Measurements from ENCODE around the gene FAHD2B.
"Not testable (repeated sequence)": the region's sequence is repeated elsewhere in the genome, so short reads cannot be mapped to it uniquely, and the experiment has no call there.

The FAHD2B gene
- total RNA-seq: 0.08 to 1.8 (median 0.97) reads per million in 17 experiments

GRCh38 chr2:97094772-97095611 lies at the start of gene FAHD2B:
TSS of gene FAHD2B (minus strand) at chr2:97094882. CDS start at chr2:97091706, 3,176 bp downstream.
- DNase-seq: peak; percentile 53 to 85 (median 65)

- DNase-seq: not testable (repeated sequence)
Observed at GRCh38 chr2:97144016-97144415, 49.3 kb upstream of the FAHD2B start.

GRCh38 chr2:97129090-97129489 lies 34.4 kb upstream of the FAHD2B start:
- not testable (repeated sequence) for DNase-seq

GRCh38 chr2:97113882-97114255 lies 19.2 kb upstream of the FAHD2B start:
- DNase-seq: not testable (repeated sequence)

- DNase-seq: peak; percentile 88 to 95 (median 92)
Observed at GRCh38 chr2:97113050-97113881, 18.6 kb upstream of the FAHD2B start, which contains the start of gene ANKRD36. TSS of gene ANKRD36 (plus strand) at chr2:97113153. CDS start at chr2:97113740, 587 bp downstream.

- peak; percentile 10 to 49 (median 33) for DNase-seq
Observed at GRCh38 chr2:97112320-97113049, 17.8 kb upstream of the FAHD2B start.

GRCh38 chr2:97111246-97111645 lies 16.6 kb upstream of the FAHD2B start:
- DNase-seq: not testable (repeated sequence)

GRCh38 chr2:97106878-97107277 lies 12.2 kb upstream of the FAHD2B start:
- DNase-seq: not testable (repeated sequence)

- not testable (repeated sequence) for DNase-seq
Observed at GRCh38 chr2:97098786-97099372, 4.2 kb upstream of the FAHD2B start.

GRCh38 chr2:97095661-97096060 lies 979 bp upstream of the FAHD2B start:
- no peak for DNase-seq

- not testable (repeated sequence) for DNase-seq
Observed at GRCh38 chr2:97093983-97094771, 505 bp downstream of the FAHD2B start.

- not testable (repeated sequence) for DNase-seq
Observed at GRCh38 chr2:97092946-97093345, 1.7 kb downstream of the FAHD2B start.

- DNase-seq: not testable (repeated sequence)
Observed at GRCh38 chr2:97088706-97089105, 6.0 kb downstream of the FAHD2B start.

GRCh38 chr2:97085093-97085492 lies 9.6 kb downstream of the FAHD2B start:
- not testable (repeated sequence) for DNase-seq

- DNase-seq: not testable (repeated sequence)
Observed at GRCh38 chr2:97083516-97083915, 11.2 kb downstream of the FAHD2B start.

GRCh38 chr2:97082206-97082605 lies 12.5 kb downstream of the FAHD2B start:
- DNase-seq: not testable (repeated sequence)

- not testable (repeated sequence) for DNase-seq
Observed at GRCh38 chr2:97080855-97081254, 13.8 kb downstream of the FAHD2B start.

- not testable (repeated sequence) for DNase-seq
Observed at GRCh38 chr2:97077213-97077612, 17.5 kb downstream of the FAHD2B start.

GRCh38 chr2:97070915-97071314 lies 23.8 kb downstream of the FAHD2B start:
- DNase-seq: not testable (repeated sequence)

GRCh38 chr2:97068722-97069121 lies 26.0 kb downstream of the FAHD2B start:
- DNase-seq: not testable (repeated sequence)

GRCh38 chr2:97068074-97068473 lies 26.6 kb downstream of the FAHD2B start:
- DNase-seq: no peak
